Measurements from ENCODE around the gene NCKAP5. TPM values are rescaled to one million over a fixed set of nuclear protein-coding genes. Genes with fewer than 3 reads are reported as not detected.

The NCKAP5 gene
- total RNA-seq, 5 donors from 2014 or later (not counting 1 experiment from before 2014, with no cell fraction given) = 0.06 TPM; not detected in 4

DNA sequence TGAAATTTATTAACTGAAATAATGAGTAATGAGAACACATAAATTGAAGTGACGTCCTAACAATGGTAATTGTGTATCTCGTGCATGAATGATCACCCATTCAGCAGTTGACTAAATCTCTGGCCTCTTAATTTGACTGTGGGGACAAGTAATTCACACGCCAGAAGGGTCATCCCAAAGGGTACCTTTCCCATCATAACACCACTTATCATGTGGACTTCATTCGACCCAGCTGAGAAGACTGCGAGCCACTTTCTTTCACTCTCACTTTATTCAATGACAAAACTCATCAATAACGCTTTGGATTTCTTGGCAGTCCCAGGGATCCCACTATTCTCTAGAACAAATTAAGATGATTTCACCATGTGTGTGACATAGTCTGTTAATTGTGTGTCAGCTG, 835.6 kb downstream of the NCKAP5 start:
- ChIA-PET POLR2A (no interaction called here), CTCF (no interaction called here)
- Mint-ChIP-seq H3K27me3 (no peaks in the 10 kb centered on the region), H3K27ac (no peak overlapping the region), H3K9me3 (peaks cover under 1 to 11% (median 7%) of the 10 kb centered on the region in 3 donors), H3K4me1 (no peaks in the 10 kb centered on the region), H3K36me3 (no peaks in the 10 kb centered on the region), H3K4me3 (no peak overlapping the region)
- ATAC-seq (replicated peaks in 1 of 4) (no peak), DNase-seq (no peak)
- no peak overlapping the region for H3K27ac ChIP-seq (ENCODE audit: low read length)
- WGBS (ENCODE audit: insufficient coverage) = 81% methylated on average over 4 of the region's 6 CpGs
- H3K9me3 ChIP-seq = no peaks in the 10 kb centered on the region
- no peaks in the 10 kb centered on the region for H3K4me1 ChIP-seq (ENCODE audit: control insufficient read depth in 1 of 2, extremely low read depth in 1 of 2, insufficient read depth in 2 of 2, low read length in 2 of 2)
- no peaks in the 10 kb centered on the region for H3K36me3 ChIP-seq (ENCODE audit: control insufficient read depth in 2 of 2, extremely low read depth in 1 of 2, insufficient read depth in 1 of 2, low read length in 1 of 2)
- H3K4me3 ChIP-seq (ENCODE audit: control insufficient read depth in 1 of 2, extremely low read depth in 1 of 2, low read length in 1 of 2) = no peak overlapping the region
- H3K27me3 ChIP-seq (replicated peaks in 1 of 2; ENCODE audit: control insufficient read depth in 2 of 2, extremely low read depth in 1 of 2, insufficient read depth in 2 of 2, low read length in 1 of 2) = no peaks in the 10 kb centered on the region

DNA sequence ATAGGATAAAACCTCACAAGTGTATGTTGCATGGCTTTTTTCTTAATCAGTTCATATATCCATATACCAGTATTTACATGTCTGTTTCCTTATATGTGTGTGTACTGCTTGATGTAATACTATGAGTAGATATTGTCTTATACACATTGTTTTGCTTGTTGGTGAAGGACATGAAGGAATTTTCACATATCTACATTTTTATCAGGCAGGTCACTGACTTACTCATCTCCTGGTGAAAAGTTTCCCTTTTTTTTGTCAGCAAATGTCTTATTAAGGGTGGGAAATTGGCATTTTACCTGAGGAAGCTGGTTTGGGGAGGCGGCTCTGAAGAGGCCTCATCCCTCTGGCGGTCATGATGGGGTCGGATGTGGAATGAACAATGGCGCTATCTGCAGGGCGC, 836.8 kb downstream of the NCKAP5 start:
- DNase-seq = no peak
- CTCF ChIA-PET = no interaction called here

DNA sequence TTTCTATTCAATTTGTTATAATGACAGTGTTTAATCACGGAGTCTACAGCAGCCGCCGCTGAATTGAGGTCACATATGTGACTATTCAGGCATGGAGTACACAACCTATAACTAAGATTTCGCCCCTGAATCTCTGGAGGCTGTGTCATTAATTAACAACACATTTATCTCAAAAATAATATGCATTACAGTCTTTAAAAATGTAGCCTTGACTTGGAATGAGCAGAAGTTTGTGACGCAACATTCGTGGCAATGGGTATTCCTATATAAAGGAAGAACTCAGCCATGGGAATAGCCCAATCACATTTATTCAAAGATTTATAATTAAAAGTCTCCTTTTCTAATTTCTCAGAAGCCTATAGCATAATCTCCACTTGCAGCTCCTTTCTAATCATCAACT, 837.7 kb downstream of the NCKAP5 start:
- Histone ChIP-seq H3K36me3 (ENCODE audit: control insufficient read depth in 2 of 2, extremely low read depth in 1 of 2, insufficient read depth in 1 of 2, low read length in 1 of 2) (no peaks in the 10 kb centered on the region), H3K4me3 (ENCODE audit: control insufficient read depth in 1 of 2, extremely low read depth in 1 of 2, low read length in 1 of 2) (no peak overlapping the region), H3K27ac (ENCODE audit: low read length) (no peak overlapping the region), H3K27me3 (replicated peaks in 1 of 2; ENCODE audit: control insufficient read depth in 2 of 2, extremely low read depth in 1 of 2, insufficient read depth in 2 of 2, low read length in 1 of 2) (no peaks in the 10 kb centered on the region), H3K9me3 (no peaks in the 10 kb centered on the region), H3K4me1 (ENCODE audit: control insufficient read depth in 1 of 2, extremely low read depth in 1 of 2, insufficient read depth in 2 of 2, low read length in 2 of 2) (no peaks in the 10 kb centered on the region)
- DNase-seq (no peak), ATAC-seq (replicated peaks in 1 of 4) (no peak)
- Mint-ChIP-seq H3K4me3 (no peak overlapping the region), H3K27ac (no peak overlapping the region), H3K36me3 (no peaks in the 10 kb centered on the region), H3K4me1 (no peaks in the 10 kb centered on the region), H3K27me3 (no peaks in the 10 kb centered on the region), H3K9me3 (peaks cover 0 to 10% (median 7%) of the 10 kb centered on the region in 3 donors)
- WGBS (ENCODE audit: insufficient coverage) = no CpG with 5 or more reads among the region's 6 CpGs
- POLR2A ChIA-PET = no interaction called here
- CTCF ChIA-PET = no interaction called here

More for the DNA sequence above, 836.8 kb downstream of the NCKAP5 start:
- no peaks in the 10 kb centered on the region for H3K4me1 ChIP-seq (ENCODE audit: control insufficient read depth in 1 of 2, extremely low read depth in 1 of 2, insufficient read depth in 2 of 2, low read length in 2 of 2)
- H3K36me3 ChIP-seq (ENCODE audit: control insufficient read depth in 2 of 2, extremely low read depth in 1 of 2, insufficient read depth in 1 of 2, low read length in 1 of 2) = no peaks in the 10 kb centered on the region
- no peak overlapping the region for H3K27ac ChIP-seq (ENCODE audit: low read length)
- H3K4me3 ChIP-seq (ENCODE audit: control insufficient read depth in 1 of 2, extremely low read depth in 1 of 2, low read length in 1 of 2) = no peak overlapping the region
- 91% methylated on average over 5 of the region's 5 CpGs for WGBS (ENCODE audit: insufficient coverage)
- H3K27me3 ChIP-seq (replicated peaks in 1 of 2; ENCODE audit: control insufficient read depth in 2 of 2, extremely low read depth in 1 of 2, insufficient read depth in 2 of 2, low read length in 1 of 2) = no peaks in the 10 kb centered on the region
- peaks cover 0 to 10% (median 7%) of the 10 kb centered on the region in 3 donors for H3K9me3 Mint-ChIP-seq
- no peak for ATAC-seq (replicated peaks in 1 of 4)
- H3K27ac Mint-ChIP-seq = no peak overlapping the region
- H3K36me3 Mint-ChIP-seq = no peaks in the 10 kb centered on the region
- no peak overlapping the region for H3K4me3 Mint-ChIP-seq
- H3K9me3 ChIP-seq = no peaks in the 10 kb centered on the region
- H3K4me1 Mint-ChIP-seq = no peaks in the 10 kb centered on the region
- POLR2A ChIA-PET = no interaction called here
- H3K27me3 Mint-ChIP-seq = no peaks in the 10 kb centered on the region

DNA sequence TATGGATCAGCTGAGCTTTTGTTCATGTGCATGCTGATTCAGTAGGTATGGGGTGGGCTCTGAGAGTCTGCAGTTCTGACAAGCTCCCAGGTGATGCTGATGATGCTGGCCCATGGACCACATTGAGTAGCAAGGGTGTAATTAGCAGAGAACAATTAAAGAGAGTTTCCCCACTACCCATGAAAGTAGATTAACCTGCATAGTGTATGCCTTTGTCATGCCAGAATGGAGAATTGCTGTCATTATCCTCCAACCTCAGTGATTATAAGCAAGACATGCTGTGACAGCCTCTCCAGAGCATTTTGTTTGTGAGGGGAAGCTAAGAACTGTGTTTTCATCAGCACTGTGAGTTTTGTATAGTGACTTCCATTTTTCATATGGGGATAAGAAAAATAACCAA, 838.7 kb downstream of the NCKAP5 start:
- no peaks in the 10 kb centered on the region for H3K36me3 ChIP-seq (ENCODE audit: control insufficient read depth in 2 of 2, extremely low read depth in 1 of 2, insufficient read depth in 1 of 2, low read length in 1 of 2)
- H3K4me1 Mint-ChIP-seq = no peaks in the 10 kb centered on the region
- H3K36me3 Mint-ChIP-seq = no peaks in the 10 kb centered on the region

DNA sequence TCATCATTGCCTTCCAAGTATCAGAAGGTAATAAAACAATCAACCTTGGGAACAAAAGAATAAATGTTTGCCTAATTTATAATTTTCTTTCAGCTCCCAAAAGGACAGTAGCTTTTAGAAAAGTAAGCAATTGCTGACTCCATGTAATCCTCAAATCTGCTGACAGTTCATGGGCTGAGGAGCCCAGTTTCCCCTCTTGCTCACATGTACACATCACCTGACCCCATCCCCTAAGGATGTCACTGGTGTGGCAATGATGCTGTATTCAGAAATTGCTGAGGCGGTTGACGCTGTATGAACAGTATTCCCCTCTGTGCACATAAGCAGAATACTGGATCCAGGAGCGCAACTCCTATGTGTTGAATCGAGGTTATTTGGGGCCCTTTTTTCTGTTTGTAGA, 842.1 kb downstream of the NCKAP5 start:
- CTCF ChIA-PET = interaction anchor here in 1 of 2 donors (0.5 kb wide), 1 partner anchor 12 kb away, joined by 8 read pairs; no protein-coding TSS in a partner anchor
- no CpG with 5 or more reads among the region's 4 CpGs for WGBS (ENCODE audit: insufficient coverage)
- no peaks in the 10 kb centered on the region for H3K9me3 ChIP-seq
- Mint-ChIP-seq H3K27ac (no peak overlapping the region), H3K4me3 (no peak overlapping the region), H3K27me3 (no peaks in the 10 kb centered on the region), H3K36me3 (no peaks in the 10 kb centered on the region), H3K4me1 (no peaks in the 10 kb centered on the region), H3K9me3 (peaks cover 0 to 6% (median 0%) of the 10 kb centered on the region in 3 donors)
- no peak overlapping the region for H3K27ac ChIP-seq (ENCODE audit: low read length)
- H3K4me3 ChIP-seq (ENCODE audit: control insufficient read depth in 1 of 2, extremely low read depth in 1 of 2, low read length in 1 of 2) = no peak overlapping the region
- ATAC-seq (replicated peaks in 1 of 4) = no peak
- no peaks in the 10 kb centered on the region for H3K36me3 ChIP-seq (ENCODE audit: control insufficient read depth in 2 of 2, extremely low read depth in 1 of 2, insufficient read depth in 1 of 2, low read length in 1 of 2)
- H3K4me1 ChIP-seq (ENCODE audit: control insufficient read depth in 1 of 2, extremely low read depth in 1 of 2, insufficient read depth in 2 of 2, low read length in 2 of 2) = no peaks in the 10 kb centered on the region
- DNase-seq = no peak
- POLR2A ChIA-PET = no interaction called here
- H3K27me3 ChIP-seq (replicated peaks in 1 of 2; ENCODE audit: control insufficient read depth in 2 of 2, extremely low read depth in 1 of 2, insufficient read depth in 2 of 2, low read length in 1 of 2) = no peaks in the 10 kb centered on the region

More for the DNA sequence above, 838.7 kb downstream of the NCKAP5 start:
- Histone ChIP-seq H3K9me3 (no peaks in the 10 kb centered on the region), H3K4me1 (ENCODE audit: control insufficient read depth in 1 of 2, extremely low read depth in 1 of 2, insufficient read depth in 2 of 2, low read length in 2 of 2) (no peaks in the 10 kb centered on the region), H3K4me3 (ENCODE audit: control insufficient read depth in 1 of 2, extremely low read depth in 1 of 2, low read length in 1 of 2) (no peak overlapping the region), H3K27ac (ENCODE audit: low read length) (no peak overlapping the region), H3K27me3 (replicated peaks in 1 of 2; ENCODE audit: control insufficient read depth in 2 of 2, extremely low read depth in 1 of 2, insufficient read depth in 2 of 2, low read length in 1 of 2) (no peaks in the 10 kb centered on the region)
- no peak overlapping the region for H3K27ac Mint-ChIP-seq
- no peak overlapping the region for H3K4me3 Mint-ChIP-seq
- DNase-seq (no peak), ATAC-seq (replicated peaks in 1 of 4) (no peak)
- ChIA-PET POLR2A (no interaction called here), CTCF (no interaction called here)
- H3K9me3 Mint-ChIP-seq = peaks cover 0 to 7% (median 5%) of the 10 kb centered on the region in 3 donors
- no peaks in the 10 kb centered on the region for H3K27me3 Mint-ChIP-seq

DNA sequence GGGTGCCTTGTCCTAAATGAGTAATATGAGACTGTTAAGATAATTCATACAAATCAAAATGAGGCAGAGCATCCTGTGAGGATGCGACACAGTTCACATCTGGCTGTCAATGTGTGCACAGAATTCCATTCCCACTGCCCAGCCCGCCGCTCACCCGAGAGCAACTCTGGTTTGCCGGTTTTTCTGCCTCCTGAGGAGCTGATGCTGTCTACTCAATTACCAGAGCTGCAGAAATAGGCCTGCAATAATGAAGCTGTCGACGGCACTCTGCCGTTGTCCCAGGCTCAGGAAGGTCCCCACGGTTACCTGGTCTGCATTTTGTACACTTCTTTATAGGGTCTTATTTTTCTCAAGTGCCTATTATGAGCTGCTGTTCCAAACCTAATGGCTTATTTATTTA, 842.5 kb downstream of the NCKAP5 start:
- WGBS (ENCODE audit: insufficient coverage) = 87% methylated on average over 8 of the region's 9 CpGs
- Mint-ChIP-seq H3K9me3 (peaks cover 0 to 6% (median 0%) of the 10 kb centered on the region in 3 donors), H3K27ac (no peak overlapping the region), H3K4me3 (no peak overlapping the region), H3K36me3 (no peaks in the 10 kb centered on the region), H3K4me1 (no peaks in the 10 kb centered on the region), H3K27me3 (no peaks in the 10 kb centered on the region)
- CTCF ChIA-PET = interaction anchor here in 1 of 2 donors (0.5 kb wide), 1 partner anchor 13 kb away, joined by 8 read pairs; no protein-coding TSS in a partner anchor
- no peaks in the 10 kb centered on the region for H3K36me3 ChIP-seq (ENCODE audit: control insufficient read depth in 2 of 2, extremely low read depth in 1 of 2, insufficient read depth in 1 of 2, low read length in 1 of 2)
- no peaks in the 10 kb centered on the region for H3K4me1 ChIP-seq (ENCODE audit: control insufficient read depth in 1 of 2, extremely low read depth in 1 of 2, insufficient read depth in 2 of 2, low read length in 2 of 2)
- H3K4me3 ChIP-seq (ENCODE audit: control insufficient read depth in 1 of 2, extremely low read depth in 1 of 2, low read length in 1 of 2) = no peak overlapping the region
- POLR2A ChIA-PET = no interaction called here
- no peaks in the 10 kb centered on the region for H3K27me3 ChIP-seq (replicated peaks in 1 of 2; ENCODE audit: control insufficient read depth in 2 of 2, extremely low read depth in 1 of 2, insufficient read depth in 2 of 2, low read length in 1 of 2)
- DNase-seq (no peak), ATAC-seq (replicated peaks in 1 of 4) (no peak)
- H3K27ac ChIP-seq (ENCODE audit: low read length) = no peak overlapping the region
- no peaks in the 10 kb centered on the region for H3K9me3 ChIP-seq

DNA sequence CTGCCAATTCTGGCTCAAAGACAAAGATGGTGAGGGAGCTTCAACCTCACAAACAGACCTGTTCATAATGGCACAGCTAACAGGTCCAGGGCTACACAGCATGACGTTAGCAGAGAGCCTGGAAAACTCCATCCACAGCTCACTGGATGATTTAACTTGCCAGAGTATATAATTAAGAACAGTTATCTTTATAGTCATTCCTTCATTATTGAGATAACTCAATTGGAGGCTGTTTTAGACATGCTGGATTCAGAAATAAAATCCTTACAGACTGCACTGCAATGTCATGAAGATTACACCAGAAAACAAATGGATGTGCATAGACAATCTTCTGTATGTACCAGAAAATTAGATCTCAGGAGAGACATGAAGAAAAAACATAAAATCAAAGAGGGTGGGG, 843.1 kb downstream of the NCKAP5 start:
- Histone ChIP-seq H3K4me1 (ENCODE audit: control insufficient read depth in 1 of 2, extremely low read depth in 1 of 2, insufficient read depth in 2 of 2, low read length in 2 of 2) (no peaks in the 10 kb centered on the region), H3K27ac (ENCODE audit: low read length) (no peak overlapping the region), H3K9me3 (no peaks in the 10 kb centered on the region), H3K4me3 (ENCODE audit: control insufficient read depth in 1 of 2, extremely low read depth in 1 of 2, low read length in 1 of 2) (no peak overlapping the region), H3K36me3 (ENCODE audit: control insufficient read depth in 2 of 2, extremely low read depth in 1 of 2, insufficient read depth in 1 of 2, low read length in 1 of 2) (no peaks in the 10 kb centered on the region), H3K27me3 (replicated peaks in 1 of 2; ENCODE audit: control insufficient read depth in 2 of 2, extremely low read depth in 1 of 2, insufficient read depth in 2 of 2, low read length in 1 of 2) (no peaks in the 10 kb centered on the region)
- CTCF ChIA-PET = no interaction called here
- Mint-ChIP-seq H3K4me1 (no peaks in the 10 kb centered on the region), H3K27me3 (no peaks in the 10 kb centered on the region), H3K4me3 (no peak overlapping the region), H3K27ac (no peak overlapping the region), H3K9me3 (peaks cover 0 to 6% (median 0%) of the 10 kb centered on the region in 3 donors), H3K36me3 (no peaks in the 10 kb centered on the region)
- DNase-seq (no peak), ATAC-seq (replicated peaks in 1 of 4) (no peak)
- POLR2A ChIA-PET = no interaction called here
- WGBS (ENCODE audit: insufficient coverage) = no CpG with 5 or more reads among the region's 1 CpG

Measured in T-cell (primary cell).